ENCODE measurements around the gene SEMA7A. TPM values are rescaled to one million over a fixed set of nuclear protein-coding genes. Genes with fewer than 3 reads are reported as not detected.

SEMA7A gene
- total and polyA plus RNA-seq, 2 donors from 2014 or later: 2.8 to 3.6 TPM

- FAIRE-seq (no peak), DNase-seq (no peak)
- no peaks in the 10 kb centered on the region for H3K27me3 ChIP-seq (ENCODE audit: control insufficient read depth, insufficient read depth, low read length)
- H3K9ac ChIP-seq (ENCODE audit: low read length in 3 of 3): no peak overlapping the region
- no peak overlapping the region for H3K27ac ChIP-seq (ENCODE audit: low read depth in 2 of 2, low read length in 2 of 2)
- H3K4me3 ChIP-seq (ENCODE audit: low read length in 3 of 3): no peak overlapping the region
- TF ChIP-seq CTCF (IDR thresholded peaks at IDR 0.05; ENCODE audit: borderline replicate concordance, extremely low read depth, insufficient read depth): no peak
- intact Hi-C loops (cut with DNase I): no loop called here
- H3K4me1 ChIP-seq (ENCODE audit: control insufficient read depth in 2 of 3, insufficient read depth in 2 of 3, low read depth in 1 of 3, low read length in 3 of 3): peaks cover 0 to 2% (median 0%) of the 10 kb centered on the region in 3 donors
- no peaks in the 10 kb centered on the region for H3K36me3 ChIP-seq (ENCODE audit: control insufficient read depth in 2 of 3, insufficient read depth in 3 of 3, low read length in 3 of 3)
- H3K9me3 ChIP-seq (ENCODE audit: control insufficient read depth in 2 of 3, insufficient read depth in 1 of 3, low read length in 3 of 3): no peaks in the 10 kb centered on the region
These were observed 40.3 kb downstream of the SEMA7A start for GRCh38 chr15:74393423-74393822.

- no peaks in the 10 kb centered on the region for H3K27me3 ChIP-seq (ENCODE audit: control insufficient read depth, insufficient read depth, low read length)
- TF ChIP-seq CTCF (IDR thresholded peaks at IDR 0.05; ENCODE audit: borderline replicate concordance, extremely low read depth, insufficient read depth): no peak
- H3K9me3 ChIP-seq (ENCODE audit: control insufficient read depth in 2 of 3, insufficient read depth in 1 of 3, low read length in 3 of 3): no peaks in the 10 kb centered on the region
- H3K36me3 ChIP-seq (ENCODE audit: control insufficient read depth in 2 of 3, insufficient read depth in 3 of 3, low read length in 3 of 3): no peaks in the 10 kb centered on the region
- intact Hi-C loops (cut with DNase I): no loop called here
- DNase-seq: peak in 1 of 5 donors; percentile 27
- FAIRE-seq: no peak
- no peak overlapping the region for H3K9ac ChIP-seq (ENCODE audit: low read length in 3 of 3)
- no peak overlapping the region for H3K27ac ChIP-seq (ENCODE audit: low read depth in 2 of 2, low read length in 2 of 2)
- H3K4me3 ChIP-seq (ENCODE audit: low read length in 3 of 3): no peak overlapping the region
- H3K4me1 ChIP-seq (ENCODE audit: control insufficient read depth in 2 of 3, insufficient read depth in 2 of 3, low read depth in 1 of 3, low read length in 3 of 3): peaks cover 0 to 5% (median 0%) of the 10 kb centered on the region in 3 donors
These were observed 40.9 kb downstream of the SEMA7A start for GRCh38 chr15:74392902-74393301.

GRCh38 chr15:74392451-74392830 is 41.3 kb downstream of the SEMA7A start:
- H3K36me3 ChIP-seq (ENCODE audit: control insufficient read depth in 2 of 3, insufficient read depth in 3 of 3, low read length in 3 of 3): no peaks in the 10 kb centered on the region
- H3K27me3 ChIP-seq (ENCODE audit: control insufficient read depth, insufficient read depth, low read length): no peaks in the 10 kb centered on the region
- DNase-seq: peak in 2 of 5 donors; percentile 51 to 55
- intact Hi-C loops (cut with DNase I): no loop called here
- H3K4me1 ChIP-seq (ENCODE audit: control insufficient read depth in 2 of 3, insufficient read depth in 2 of 3, low read depth in 1 of 3, low read length in 3 of 3): peaks cover 0 to 7% (median 0%) of the 10 kb centered on the region in 3 donors
- H3K9me3 ChIP-seq (ENCODE audit: control insufficient read depth in 2 of 3, insufficient read depth in 1 of 3, low read length in 3 of 3): no peaks in the 10 kb centered on the region
- H3K4me3 ChIP-seq (ENCODE audit: low read length in 3 of 3): no peak overlapping the region
- TF ChIP-seq CTCF (IDR thresholded peaks at IDR 0.05; ENCODE audit: borderline replicate concordance, extremely low read depth, insufficient read depth): no peak
- no peak for FAIRE-seq
- H3K27ac ChIP-seq (ENCODE audit: low read depth in 2 of 2, low read length in 2 of 2): no peak overlapping the region
- no peak overlapping the region for H3K9ac ChIP-seq (ENCODE audit: low read length in 3 of 3)

Data from kidney (tissue), 14 donors.